ENCODE results near the gene CRIM1.

GRCh38 chr2:36464006-36464721 lies 108.6 kb downstream of the CRIM1 start:
- TF ChIP-seq CTCF (IDR thresholded peaks at IDR 0.05) (no peak), POLR2A (IDR thresholded peaks at IDR 0.05) (no peak), EP300 (IDR thresholded peaks at IDR 0.05) (no peak)

Measured in suprapubic skin (tissue), 3 donors.